BLaER1 (cell line): ENCODE data around the gene KRTCAP3.

Experiments used
- H3K27ac ChIP-seq: shearing (Covaris generic); formaldehyde crosslinking; 2 replicates; pipeline ENCODE4 v1.8.1; 2022
- H3K27me3 ChIP-seq: shearing (Covaris generic); formaldehyde crosslinking; 2 replicates; pipeline ENCODE4 v1.8.1; 2022
- H3K36me3 ChIP-seq: shearing (Covaris generic); formaldehyde crosslinking; 2 replicates; pipeline ENCODE4 v1.8.1; 2022
- H3K4me1 ChIP-seq: shearing (Covaris generic); formaldehyde crosslinking; 2 replicates; pipeline ENCODE4 v1.8.1; 2022
- H3K4me2 ChIP-seq: shearing (Covaris generic); formaldehyde crosslinking; 2 replicates; pipeline ENCODE4 v1.8.1; 2022
- H3K4me3 ChIP-seq: shearing (Covaris generic); formaldehyde crosslinking; 2 replicates; pipeline ENCODE4 v1.8.1; 2022
- H3K9ac ChIP-seq: shearing (Covaris generic); formaldehyde crosslinking; 2 replicates; pipeline ENCODE4 v1.8.1; 2022
- H3K9me3 ChIP-seq: shearing (Covaris generic); formaldehyde crosslinking; 2 replicates; pipeline ENCODE4 v1.8.1; 2022
- H4K20me1 ChIP-seq: shearing (Covaris generic); formaldehyde crosslinking; 2 replicates; pipeline ENCODE4 v1.8.1; 2022
- Cebpa-rat ChIP-seq: shearing (Covaris generic); IDR thresholded peaks from 2 replicates; pipeline ENCODE4 v1.8.1; 2022

KRTCAP3 gene

GRCh38 chr2:27431395-27431794, 10.8 kb upstream of the KRTCAP3 start:
- peak overlapping the region; percentile 85; the same call in 1 of the 2 replicates for H3K4me2 ChIP-seq

DNA sequence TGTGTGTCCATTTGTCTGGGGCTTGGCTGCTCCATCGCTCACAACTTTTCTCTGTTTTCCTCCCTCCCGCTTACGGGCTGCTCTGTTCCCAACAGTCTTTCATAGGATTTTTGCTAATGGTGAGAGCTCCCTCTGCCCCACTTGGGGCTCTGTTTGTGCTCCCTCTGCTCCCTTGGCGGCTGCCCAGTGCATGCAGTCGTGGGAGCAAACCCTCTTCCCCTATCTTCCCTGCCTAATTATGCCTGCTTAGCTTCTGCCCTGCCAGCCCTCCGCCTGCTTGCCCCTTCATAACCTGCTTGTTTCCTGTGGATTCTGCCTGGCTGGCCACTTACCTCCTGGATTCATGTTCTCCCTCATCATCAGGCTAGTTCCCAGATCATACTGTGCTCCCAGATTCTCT, 6.6 kb upstream of the KRTCAP3 start:
- Histone ChIP-seq H3K4me1 (peaks cover 11% of the 10 kb centered on the region), H3K36me3 (peaks cover 92% of the 10 kb centered on the region), H3K27me3 (no peaks in the 10 kb centered on the region), H3K9ac (no peak overlapping the region), H3K9me3 (no peaks in the 10 kb centered on the region), H3K27ac (no peak overlapping the region), H3K4me3 (no peak overlapping the region), H4K20me1 (peaks cover 71% of the 10 kb centered on the region), H3K4me2 (no peak overlapping the region)
- no peak for TF ChIP-seq Cebpa-rat

More at GRCh38 chr2:27431395-27431794, 10.8 kb upstream of the KRTCAP3 start:
- Histone ChIP-seq H3K36me3 (peaks cover 49% of the 10 kb centered on the region), H3K27ac (no peak overlapping the region), H3K4me1 (peaks cover 37% of the 10 kb centered on the region), H3K9ac (no peak overlapping the region), H4K20me1 (peaks cover 70% of the 10 kb centered on the region), H3K9me3 (no peaks in the 10 kb centered on the region), H3K4me3 (no peak overlapping the region), H3K27me3 (no peaks in the 10 kb centered on the region)
- no peak for TF ChIP-seq Cebpa-rat

- H3K27me3 ChIP-seq: no peaks in the 10 kb centered on the region
- H3K4me3 ChIP-seq: no peak overlapping the region
- peaks cover 9% of the 10 kb centered on the region for H3K4me1 ChIP-seq
- H3K9me3 ChIP-seq: no peaks in the 10 kb centered on the region
- no peak for TF ChIP-seq Cebpa-rat
- no peak overlapping the region for H3K27ac ChIP-seq
- H3K9ac ChIP-seq: no peak overlapping the region
- peaks cover 33% of the 10 kb centered on the region for H4K20me1 ChIP-seq
- peaks cover 100% of the 10 kb centered on the region for H3K36me3 ChIP-seq
- no peak overlapping the region for H3K4me2 ChIP-seq
Measured at GRCh38 chr2:27441226-27441926, 805 bp upstream of the KRTCAP3 start.

DNA sequence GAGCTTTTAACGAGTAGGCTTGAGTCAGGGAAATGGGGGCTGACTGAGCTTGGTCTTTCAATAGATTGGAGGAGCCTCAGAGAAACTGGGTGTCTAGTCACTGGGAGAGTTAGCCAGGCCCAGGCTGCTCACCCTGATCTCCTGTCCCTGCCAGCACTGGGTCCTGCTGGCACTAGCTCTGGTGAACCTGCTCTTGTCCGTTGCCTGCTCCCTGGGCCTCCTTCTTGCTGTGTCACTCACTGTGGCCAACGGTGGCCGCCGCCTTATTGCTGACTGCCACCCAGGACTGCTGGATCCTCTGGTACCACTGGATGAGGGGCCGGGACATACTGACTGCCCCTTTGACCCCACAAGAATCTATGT, 720 bp downstream of the KRTCAP3 start:
- H3K4me2 ChIP-seq: no peak overlapping the region
- H3K27me3 ChIP-seq: no peaks in the 10 kb centered on the region
- no peak for TF ChIP-seq Cebpa-rat
- peaks cover 9% of the 10 kb centered on the region for H3K4me1 ChIP-seq
- H3K36me3 ChIP-seq: peaks cover 95% of the 10 kb centered on the region
- no peaks in the 10 kb centered on the region for H3K9me3 ChIP-seq
- H3K27ac ChIP-seq: no peak overlapping the region
- no peak overlapping the region for H3K4me3 ChIP-seq
- H3K9ac ChIP-seq: no peak overlapping the region
- H4K20me1 ChIP-seq: peaks cover 27% of the 10 kb centered on the region

DNA sequence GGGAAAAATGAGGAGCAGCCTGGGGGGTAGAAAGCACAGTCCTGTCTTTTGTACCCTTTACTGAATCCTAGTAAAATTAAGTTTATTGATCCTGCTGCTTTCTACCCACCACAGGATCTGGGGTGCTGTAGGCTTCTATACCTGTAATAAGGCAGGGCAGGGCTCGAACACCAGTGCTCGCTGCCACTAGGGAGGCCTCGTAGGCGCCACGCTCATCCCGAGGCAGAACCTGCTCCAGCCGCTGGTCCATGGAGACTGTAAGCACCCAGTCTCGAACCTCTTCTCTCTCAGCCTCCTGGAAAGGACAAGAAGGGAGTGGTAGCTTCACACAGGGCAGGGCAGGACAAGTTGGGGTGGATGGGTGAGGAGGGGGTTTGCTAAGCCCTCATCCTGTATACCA, 3.0 kb downstream of the KRTCAP3 start:
- no peaks in the 10 kb centered on the region for H3K27me3 ChIP-seq
- H3K9ac ChIP-seq: no peak overlapping the region
- H3K4me2 ChIP-seq: no peak overlapping the region
- no peak overlapping the region for H3K27ac ChIP-seq
- H4K20me1 ChIP-seq: peaks cover 17% of the 10 kb centered on the region
- no peaks in the 10 kb centered on the region for H3K9me3 ChIP-seq
- no peak overlapping the region for H3K4me3 ChIP-seq
- no peak for TF ChIP-seq Cebpa-rat
- peaks cover 9% of the 10 kb centered on the region for H3K4me1 ChIP-seq
- H3K36me3 ChIP-seq: peaks cover 95% of the 10 kb centered on the region

GRCh38 chr2:27445615-27446014, 3.4 kb downstream of the KRTCAP3 start:
- peaks cover 14% of the 10 kb centered on the region for H4K20me1 ChIP-seq
- H3K36me3 ChIP-seq: peaks cover 95% of the 10 kb centered on the region
- H3K4me3 ChIP-seq: no peak overlapping the region
- H3K9me3 ChIP-seq: no peaks in the 10 kb centered on the region
- H3K4me2 ChIP-seq: no peak overlapping the region
- H3K4me1 ChIP-seq: peaks cover 9% of the 10 kb centered on the region
- TF ChIP-seq Cebpa-rat: no peak
- H3K27me3 ChIP-seq: no peaks in the 10 kb centered on the region
- no peak overlapping the region for H3K27ac ChIP-seq
- no peak overlapping the region for H3K9ac ChIP-seq

GRCh38 chr2:27446057-27446456, 3.9 kb downstream of the KRTCAP3 start:
- Histone ChIP-seq H3K4me1 (peaks cover 9% of the 10 kb centered on the region), H4K20me1 (peaks cover 9% of the 10 kb centered on the region), H3K27ac (no peak overlapping the region), H3K9me3 (no peaks in the 10 kb centered on the region), H3K4me3 (no peak overlapping the region), H3K9ac (no peak overlapping the region), H3K4me2 (no peak overlapping the region), H3K27me3 (no peaks in the 10 kb centered on the region), H3K36me3 (peaks cover 94% of the 10 kb centered on the region)
- no peak for TF ChIP-seq Cebpa-rat

GRCh38 chr2:27448381-27448780, 6.2 kb downstream of the KRTCAP3 start:
- Histone ChIP-seq H3K4me1 (no peaks in the 10 kb centered on the region), H4K20me1 (no peaks in the 10 kb centered on the region), H3K4me2 (no peak overlapping the region), H3K36me3 (peaks cover 92% of the 10 kb centered on the region), H3K9ac (no peak overlapping the region), H3K9me3 (no peaks in the 10 kb centered on the region), H3K27me3 (no peaks in the 10 kb centered on the region), H3K27ac (no peak overlapping the region), H3K4me3 (no peak overlapping the region)
- TF ChIP-seq Cebpa-rat: no peak

DNA sequence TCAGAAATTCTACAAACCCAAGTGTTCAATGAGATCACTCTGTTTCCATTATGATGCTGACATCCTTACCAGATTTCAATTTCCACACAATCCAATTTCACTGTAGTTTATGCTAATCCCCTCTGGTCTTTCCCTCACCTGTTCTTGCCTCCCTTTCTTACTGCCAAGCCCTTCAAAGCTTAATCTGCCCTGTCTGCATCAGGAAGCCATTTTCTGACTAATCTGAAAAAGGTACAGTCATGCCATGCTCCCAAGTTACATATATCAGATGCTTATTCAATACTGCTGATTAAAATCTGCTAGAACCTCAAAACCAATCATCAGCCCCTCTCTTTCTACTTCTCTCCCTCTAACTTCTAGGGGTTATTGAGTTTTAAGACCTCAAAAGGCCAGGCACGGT, 8.9 kb downstream of the KRTCAP3 start:
- Histone ChIP-seq H3K4me2 (no peak overlapping the region), H3K27ac (no peak overlapping the region), H3K9ac (no peak overlapping the region), H3K4me3 (no peak overlapping the region), H4K20me1 (no peaks in the 10 kb centered on the region), H3K4me1 (peaks cover 2% of the 10 kb centered on the region; the same call in 1 of the 2 replicates), H3K9me3 (no peaks in the 10 kb centered on the region), H3K36me3 (peaks cover 85% of the 10 kb centered on the region), H3K27me3 (no peaks in the 10 kb centered on the region)
- no peak for TF ChIP-seq Cebpa-rat

GRCh38 chr2:27453968-27454367, 11.8 kb downstream of the KRTCAP3 start:
- Histone ChIP-seq H3K27me3 (no peaks in the 10 kb centered on the region), H3K9me3 (no peaks in the 10 kb centered on the region), H3K4me3 (no peak overlapping the region), H3K4me1 (peaks cover 6% of the 10 kb centered on the region; the same call in 1 of the 2 replicates), H4K20me1 (no peaks in the 10 kb centered on the region), H3K9ac (no peak overlapping the region), H3K4me2 (no peak overlapping the region), H3K36me3 (peaks cover 89% of the 10 kb centered on the region), H3K27ac (no peak overlapping the region)
- no peak for TF ChIP-seq Cebpa-rat
